GM19372 (cell line): ENCODE data around the gene GMEB1.
"Not testable (repeated sequence)": the region's sequence is repeated elsewhere in the genome, so short reads cannot be mapped to it uniquely, and the experiment has no call there.

Source experiments
- ATAC-seq: cut with Tn5 transposase; IDR thresholded peaks from one replicate; pipeline ENCODE4 v1.9.1; 2021; ENCODE audit warnings: mild to moderate bottlenecking, low read depth, moderate library complexity; ENCODE audit not compliant: unreplicated experiment

The GMEB1 gene

DNA sequence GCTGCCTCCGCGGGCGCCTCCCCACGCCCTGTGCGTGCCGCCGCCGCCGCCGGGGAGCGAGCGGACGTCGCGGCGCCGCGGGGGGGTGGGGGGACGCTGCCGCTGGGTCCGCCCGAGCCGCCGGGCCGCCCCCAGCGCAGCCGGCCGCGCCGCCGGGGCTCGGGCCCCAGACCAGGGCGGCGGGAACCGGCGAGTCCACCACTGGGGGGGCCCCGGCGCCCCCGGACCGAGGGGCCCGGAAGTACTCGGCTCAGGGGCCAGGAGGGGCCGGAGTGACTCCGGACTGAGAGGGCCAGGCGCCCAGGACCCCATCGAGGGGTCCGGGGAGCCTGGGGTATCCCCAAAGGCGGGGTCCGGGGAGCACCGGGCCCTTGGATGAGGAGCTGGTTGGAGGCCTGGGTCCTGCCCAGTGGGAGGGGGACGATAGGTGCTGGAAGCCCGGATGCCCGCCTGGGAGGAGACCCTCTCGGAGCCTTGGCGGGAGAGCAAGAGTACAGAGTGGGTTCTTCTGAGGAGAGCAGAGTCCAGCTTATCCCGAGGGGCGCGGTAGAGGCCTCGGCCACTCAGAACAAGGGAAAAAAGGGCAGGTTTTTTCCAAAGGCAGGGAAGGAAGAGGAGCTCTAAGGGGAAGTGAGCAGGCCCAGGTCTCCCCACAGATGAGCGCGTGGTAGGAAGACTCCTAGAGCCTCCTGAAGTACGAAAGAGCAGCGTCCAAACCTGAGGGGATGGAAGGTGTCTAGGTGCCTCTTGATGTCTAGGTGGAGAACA, 556 bp downstream of the GMEB1 start:
- ATAC-seq: peak; percentile 58

- ATAC-seq: no peak
Measured at GRCh38 chr1:28671254-28671780, 2.7 kb downstream of the GMEB1 start.

DNA sequence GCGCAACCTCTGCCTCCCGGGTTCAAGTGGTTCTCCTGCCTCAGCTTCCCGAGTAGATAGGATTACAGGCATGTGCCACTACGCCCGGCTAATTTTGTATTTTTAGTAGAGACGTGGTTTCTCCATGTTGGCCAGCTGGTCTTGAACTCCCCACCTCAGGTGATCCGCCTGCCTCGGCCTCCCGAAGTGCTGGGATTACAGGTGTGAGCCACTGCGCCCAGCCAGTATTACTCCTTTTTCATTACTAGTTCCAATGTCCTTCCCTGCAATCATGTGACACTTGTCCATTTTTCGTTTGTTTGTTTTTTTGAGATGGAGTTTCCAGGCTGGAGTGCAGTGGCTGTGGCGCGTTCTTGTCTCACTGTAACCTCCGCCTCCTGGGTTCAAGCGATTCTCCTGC, 4.4 kb downstream of the GMEB1 start:
- ATAC-seq: not testable (repeated sequence)

DNA sequence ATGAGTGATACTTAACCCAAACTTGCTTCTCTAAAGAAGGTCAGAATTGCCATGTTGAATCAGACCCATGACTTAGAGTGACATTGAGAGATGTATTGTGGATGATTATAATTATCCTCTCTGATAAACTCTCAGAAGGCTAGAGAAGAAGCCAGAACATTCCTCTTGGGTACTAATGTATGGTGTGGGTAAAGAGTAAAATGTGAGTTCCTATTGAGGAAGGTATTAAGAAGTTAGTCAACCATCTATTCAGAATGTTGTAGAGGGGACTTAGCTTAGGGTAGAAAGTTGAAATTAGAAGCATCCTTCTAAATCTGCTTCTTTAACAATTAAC, 7.3 kb downstream of the GMEB1 start:
- ATAC-seq: no peak

DNA sequence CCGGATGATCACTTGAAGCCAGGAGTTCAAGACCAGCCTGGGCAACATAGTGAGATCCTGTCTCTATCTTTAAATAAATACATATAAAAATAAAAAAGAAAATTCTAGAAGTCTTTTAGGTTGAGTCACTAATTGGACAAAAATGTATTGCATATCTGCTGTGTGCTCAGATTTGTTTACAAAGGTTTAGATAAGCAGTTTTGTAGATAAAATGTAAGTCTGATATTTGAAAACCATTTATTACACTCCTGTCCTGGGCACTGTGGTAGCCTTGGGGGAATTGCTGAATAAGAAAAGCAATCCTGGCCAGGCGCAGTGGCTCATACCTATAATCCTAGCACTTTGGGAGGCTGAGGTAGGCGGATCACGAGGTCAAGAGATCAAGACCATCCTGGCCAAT, 11.6 kb downstream of the GMEB1 start:
- no peak for ATAC-seq

DNA sequence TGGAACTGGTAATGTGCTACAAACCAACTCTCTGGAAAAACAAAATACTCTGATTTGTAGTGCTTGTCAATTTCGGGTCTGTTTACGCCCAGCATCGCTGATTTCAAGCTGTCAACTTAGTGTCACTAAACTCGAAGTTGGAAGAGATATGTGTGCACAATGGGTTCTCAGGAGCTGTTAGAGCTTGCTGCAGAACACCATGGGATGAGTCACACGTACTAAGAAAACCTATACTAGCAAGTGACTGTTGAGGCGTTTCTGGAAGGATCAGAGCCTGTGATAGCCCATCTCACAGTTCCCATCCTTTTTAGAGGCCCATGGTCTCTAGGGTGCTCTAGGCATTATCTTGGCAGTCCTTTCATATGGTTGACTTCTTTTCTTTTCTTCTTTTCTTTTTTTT, 14.3 kb downstream of the GMEB1 start:
- ATAC-seq: no peak

DNA sequence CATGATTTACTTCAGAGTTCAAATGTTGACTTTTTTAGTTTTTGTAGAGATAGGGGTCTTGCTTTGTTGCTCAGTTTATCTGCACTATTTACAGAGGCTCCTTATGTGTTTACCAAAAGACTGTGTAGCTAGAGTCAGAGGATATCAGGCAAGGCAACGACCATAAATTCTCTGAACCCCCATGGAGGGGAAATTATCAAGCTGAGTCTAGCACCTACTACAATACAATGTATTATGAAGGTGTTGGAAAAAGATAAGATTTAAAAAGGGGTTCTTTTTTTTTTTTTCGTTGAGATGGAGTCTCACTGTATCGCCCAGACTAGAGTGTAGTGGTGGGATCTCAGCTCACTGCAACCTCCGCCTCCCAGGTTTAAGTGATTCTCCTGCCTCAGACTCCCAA, 16.4 kb downstream of the GMEB1 start:
- no peak for ATAC-seq

GRCh38 chr1:28691627-28692026, 23.0 kb downstream of the GMEB1 start:
- not testable (repeated sequence) for ATAC-seq

DNA sequence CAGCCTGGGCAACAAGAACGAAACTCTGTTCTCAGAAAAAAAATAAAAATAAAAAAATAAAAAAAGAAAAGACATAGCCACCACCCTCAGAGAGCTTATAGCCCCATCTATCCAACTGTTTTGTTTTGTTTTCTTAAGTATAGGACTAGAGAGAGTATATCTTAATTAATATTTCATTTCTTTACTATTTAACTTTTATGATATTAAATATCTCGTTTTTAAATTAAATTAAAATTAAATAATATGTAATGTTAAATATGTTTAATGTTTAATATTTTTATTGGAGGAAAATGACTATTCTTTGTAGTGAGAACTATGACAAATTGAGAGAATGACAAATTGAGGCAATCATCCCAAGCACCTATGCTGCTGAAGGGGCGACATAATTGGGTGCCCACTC, 35.0 kb downstream of the GMEB1 start:
- ATAC-seq: no peak

DNA sequence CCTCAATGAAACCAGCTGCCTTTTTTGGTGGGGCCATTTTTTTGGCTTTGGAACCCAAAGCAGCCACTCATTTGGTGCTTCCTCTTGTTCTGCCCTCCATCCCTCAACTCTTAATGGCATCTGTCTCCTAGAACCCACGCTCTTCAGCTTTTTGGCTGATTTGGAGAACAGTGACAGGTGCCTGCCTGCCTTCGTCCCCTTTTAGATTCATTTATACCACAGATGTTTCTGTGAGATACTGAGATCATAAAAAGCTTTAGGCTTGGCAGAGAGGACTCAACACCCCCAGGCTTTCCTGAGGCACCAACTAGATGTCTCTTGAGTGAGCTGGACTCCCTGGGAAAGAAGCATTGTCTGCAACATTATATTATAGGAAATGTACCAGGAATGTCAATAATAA, 47.8 kb downstream of the GMEB1 start:
- no peak for ATAC-seq

- ATAC-seq: no peak
Measured at GRCh38 chr1:28718166-28718565, 49.6 kb downstream of the GMEB1 start.

- ATAC-seq: no peak
Measured at GRCh38 chr1:28718586-28719331, 50.2 kb downstream of the GMEB1 start.

- ATAC-seq: no peak
Measured at GRCh38 chr1:28719332-28719619, 50.7 kb downstream of the GMEB1 start.

DNA sequence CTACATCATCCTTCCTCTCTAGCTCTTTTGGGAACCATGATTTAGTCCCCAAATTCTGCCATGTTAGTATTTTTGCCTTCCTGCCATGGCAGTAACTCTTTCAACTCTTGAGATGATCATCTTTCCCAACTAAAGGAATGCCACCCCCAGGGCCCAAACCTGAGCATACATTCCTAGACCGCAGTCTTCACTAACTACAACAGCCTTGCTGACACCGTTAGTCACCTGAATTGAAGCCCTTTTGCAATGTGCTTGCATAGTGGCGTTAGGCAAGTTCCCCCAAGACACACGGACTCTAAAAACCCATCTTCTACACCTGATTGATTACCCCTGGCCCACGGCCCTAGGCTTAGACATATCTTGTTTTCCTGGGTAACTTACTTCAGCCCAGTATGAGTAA, 51.8 kb downstream of the GMEB1 start:
- no peak for ATAC-seq

- ATAC-seq: not testable (repeated sequence)
Measured at GRCh38 chr1:28721927-28722326, 53.3 kb downstream of the GMEB1 start.

DNA sequence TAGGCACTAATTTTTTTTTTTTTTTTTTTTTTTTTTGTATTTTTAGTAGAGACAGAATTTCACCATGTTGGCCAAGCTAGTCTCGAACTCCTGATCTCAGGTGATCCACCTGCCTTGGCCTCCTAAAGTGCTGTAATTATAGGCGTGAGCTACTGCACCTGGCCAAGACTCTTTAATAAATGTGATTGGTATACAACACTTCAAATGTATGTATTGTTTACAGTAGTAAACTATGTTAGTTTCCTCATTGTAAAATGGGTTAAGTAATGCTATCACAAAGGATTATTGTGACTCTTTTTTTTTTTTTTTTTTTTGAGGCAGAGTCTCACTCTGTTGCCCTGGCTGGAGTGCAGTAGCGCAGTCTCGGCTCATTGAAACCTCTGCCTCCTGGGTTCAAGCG, 56.8 kb downstream of the GMEB1 start:
- ATAC-seq: not testable (repeated sequence)

DNA sequence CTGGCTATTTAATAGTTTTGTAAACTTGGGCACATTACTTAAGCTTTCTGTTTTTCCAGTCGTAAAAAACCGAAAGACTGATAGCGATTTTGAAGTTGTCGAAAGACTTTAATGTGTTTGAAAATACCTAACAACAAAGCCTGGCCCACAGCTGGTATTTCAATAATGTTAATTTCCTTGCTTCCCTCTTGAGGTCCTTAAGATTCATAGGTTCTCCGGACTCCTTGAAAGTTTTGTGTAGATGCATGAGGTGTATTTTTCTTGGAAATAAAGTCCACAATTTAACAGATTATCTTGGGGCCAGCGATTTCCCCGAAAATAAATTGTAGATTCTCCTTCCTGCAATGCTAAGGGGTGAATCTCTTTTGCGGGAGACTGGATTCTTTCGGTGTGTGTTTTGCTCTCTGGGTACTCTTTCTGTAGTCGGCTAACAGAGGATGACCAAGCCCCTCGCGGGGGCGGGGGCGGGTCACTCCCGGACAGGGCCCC, 67.4 kb downstream of the GMEB1 start:
- no peak for ATAC-seq

GRCh38 chr1:28736450-28737306, 68.1 kb downstream of the GMEB1 start, which contains the start of gene YTHDF2:
TSS of gene YTHDF2 (plus strand) at chr1:28736940. CDS start at chr1:28737121, 181 bp downstream.
- peak; percentile 84 for ATAC-seq

GRCh38 chr1:28737307-28738132, 68.9 kb downstream of the GMEB1 start:
- ATAC-seq: no peak

DNA sequence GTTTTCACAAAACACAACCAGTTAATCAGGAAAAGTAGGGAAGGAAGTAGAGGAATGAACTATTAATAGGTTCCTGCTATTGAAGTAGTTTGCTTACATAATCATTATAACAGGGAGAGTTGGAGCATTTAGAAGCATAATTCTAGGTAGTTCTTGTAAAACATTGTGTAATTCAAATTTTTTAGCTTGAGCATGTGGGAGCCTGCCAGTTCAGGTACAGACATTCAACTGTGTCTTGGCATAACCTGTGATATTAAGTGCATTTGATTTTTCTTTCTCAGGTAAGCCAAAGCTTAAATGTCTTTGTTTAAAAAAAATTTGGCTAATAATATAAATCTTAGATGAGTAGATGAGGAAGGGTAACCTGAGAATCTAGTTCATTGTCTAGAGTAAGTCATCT, 71.5 kb downstream of the GMEB1 start:
- no peak for ATAC-seq
